OCI-LY3 (cell line): ENCODE data around the gene USPL1.
A peak's percentile ranks its signal among the peaks of the same experiment; 100 is the strongest.

Experiments used
- H2AFZ ChIP-seq: fragments of 200-600, 300-600 bp; shearing (Covaris generic); 2 replicates; pipeline ENCODE4 v1.6.0; 2014; ENCODE audit warnings: antibody characterized with exemption, low read depth, low read length
- H3K27ac ChIP-seq: fragments of 200-600, 300-600 bp; sonication (generic); 2 replicates; pipeline ENCODE4 v1.5.1; 2014; ENCODE audit warnings: mild to moderate bottlenecking, low read length, moderate library complexity, mixed read lengths
- H3K27me3 ChIP-seq: fragments of 200-600, 300-600 bp; sonication (generic); 2 replicates; pipeline ENCODE4 v1.6.1; 2014; ENCODE audit warnings: low read depth, low read length, mixed read lengths
- H3K36me3 ChIP-seq: fragments of 200-600, 300-600 bp; sonication (generic); replicated peaks from 2 replicates; pipeline ENCODE3; 2014; ENCODE audit warnings: low read depth, low read length, mixed read lengths
- H3K4me1 ChIP-seq: fragments of 300-600, 200-600 bp; sonication (generic); 2 replicates; pipeline ENCODE4 v1.6.1; 2014; ENCODE audit warnings: low read length, mixed read lengths
- H3K4me2 ChIP-seq: fragments of 200-600, 300-600 bp; sonication (generic); 2 replicates; pipeline ENCODE4 v1.6.1; 2014; ENCODE audit warnings: low read length, mixed read lengths
- H3K4me3 ChIP-seq: fragments of 300-600, 200-600 bp; sonication (generic); 2 replicates; pipeline ENCODE4 v1.5.1; 2014; ENCODE audit warnings: antibody characterized with exemption, mild to moderate bottlenecking, low read length, moderate library complexity
- H3K79me2 ChIP-seq: fragments of 300-600, 200-600 bp; shearing (Covaris generic); 2 replicates; pipeline ENCODE4 v1.6.1; 2014; ENCODE audit warnings: mild to moderate bottlenecking, low read length, mixed read lengths
- H3K9ac ChIP-seq: fragments of 300-600, 200-600 bp; shearing (Covaris generic); 2 replicates; pipeline ENCODE4 v1.6.0; 2014; ENCODE audit warnings: mild to moderate bottlenecking, low read length, moderate library complexity
- H3K9me3 ChIP-seq: fragments of 200-600, 300-600 bp; shearing (Covaris generic); 2 replicates; pipeline ENCODE4 v1.6.1; 2014; ENCODE audit warnings: low read length, mixed read lengths; ENCODE audit not compliant: insufficient read depth
- H4K20me1 ChIP-seq: fragments of 200-600, 300-600 bp; sonication (generic); 2 replicates; pipeline ENCODE4 v1.6.1; 2016; ENCODE audit warnings: low read length, mixed read lengths; ENCODE audit not compliant: insufficient read depth
- EZH2phosphoT487 ChIP-seq: fragments of 200-600 bp; shearing (Covaris generic); IDR thresholded peaks from 2 replicates; pipeline ENCODE4 v1.6.1; 2018; ENCODE audit warnings: antibody characterized with exemption, mixed run types, low read depth
- TF ChIP-seq, protein P1 (sequence below): fragments of 200-600, 300-600 bp; sonication (generic); IDR thresholded peaks from 2 replicates; pipeline ENCODE4 v1.5.1; 2014; ENCODE audit warnings: antibody characterized with exemption, low read length, low read depth

USPL1 gene

DNA sequence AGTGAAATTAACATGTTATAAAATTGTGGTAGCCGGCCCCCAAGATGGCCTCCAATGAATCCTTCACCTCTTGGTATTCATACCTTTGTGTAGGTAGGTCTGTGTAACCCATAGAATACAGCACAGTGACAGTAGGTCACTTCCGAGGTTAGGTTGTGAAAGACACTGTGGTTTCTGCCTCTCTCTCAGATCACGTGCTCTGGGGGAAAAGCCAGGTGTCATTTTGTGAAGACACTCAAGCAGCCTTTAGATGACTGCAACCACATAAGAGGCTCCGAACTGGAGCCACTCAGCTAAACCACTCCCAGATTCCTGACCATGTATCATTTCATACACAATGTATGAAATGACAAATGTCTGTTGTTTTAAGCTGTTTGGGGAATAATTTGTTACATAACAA, 9.8 kb upstream of the USPL1 start:
- TF ChIP-seq, protein P1, sequence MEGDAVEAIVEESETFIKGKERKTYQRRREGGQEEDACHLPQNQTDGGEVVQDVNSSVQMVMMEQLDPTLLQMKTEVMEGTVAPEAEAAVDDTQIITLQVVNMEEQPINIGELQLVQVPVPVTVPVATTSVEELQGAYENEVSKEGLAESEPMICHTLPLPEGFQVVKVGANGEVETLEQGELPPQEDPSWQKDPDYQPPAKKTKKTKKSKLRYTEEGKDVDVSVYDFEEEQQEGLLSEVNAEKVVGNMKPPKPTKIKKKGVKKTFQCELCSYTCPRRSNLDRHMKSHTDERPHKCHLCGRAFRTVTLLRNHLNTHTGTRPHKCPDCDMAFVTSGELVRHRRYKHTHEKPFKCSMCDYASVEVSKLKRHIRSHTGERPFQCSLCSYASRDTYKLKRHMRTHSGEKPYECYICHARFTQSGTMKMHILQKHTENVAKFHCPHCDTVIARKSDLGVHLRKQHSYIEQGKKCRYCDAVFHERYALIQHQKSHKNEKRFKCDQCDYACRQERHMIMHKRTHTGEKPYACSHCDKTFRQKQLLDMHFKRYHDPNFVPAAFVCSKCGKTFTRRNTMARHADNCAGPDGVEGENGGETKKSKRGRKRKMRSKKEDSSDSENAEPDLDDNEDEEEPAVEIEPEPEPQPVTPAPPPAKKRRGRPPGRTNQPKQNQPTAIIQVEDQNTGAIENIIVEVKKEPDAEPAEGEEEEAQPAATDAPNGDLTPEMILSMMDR, result no peak
- no peak for TF ChIP-seq EZH2phosphoT487
- no peaks in the 10 kb centered on the region for H3K79me2 ChIP-seq
- H4K20me1 ChIP-seq, result no peaks in the 10 kb centered on the region
- no peak overlapping the region for H3K9ac ChIP-seq
- H3K27ac ChIP-seq, result no peak overlapping the region
- no peaks in the 10 kb centered on the region for H3K9me3 ChIP-seq
- no peaks in the 10 kb centered on the region for H3K36me3 ChIP-seq
- H3K4me1 ChIP-seq, result peaks cover 32% of the 10 kb centered on the region
- no peaks in the 10 kb centered on the region for H3K27me3 ChIP-seq
- peak overlapping the region; percentile 26 for H3K4me3 ChIP-seq
- peak overlapping the region; percentile 54 for H3K4me2 ChIP-seq
- H2AFZ ChIP-seq, result no peak overlapping the region

DNA sequence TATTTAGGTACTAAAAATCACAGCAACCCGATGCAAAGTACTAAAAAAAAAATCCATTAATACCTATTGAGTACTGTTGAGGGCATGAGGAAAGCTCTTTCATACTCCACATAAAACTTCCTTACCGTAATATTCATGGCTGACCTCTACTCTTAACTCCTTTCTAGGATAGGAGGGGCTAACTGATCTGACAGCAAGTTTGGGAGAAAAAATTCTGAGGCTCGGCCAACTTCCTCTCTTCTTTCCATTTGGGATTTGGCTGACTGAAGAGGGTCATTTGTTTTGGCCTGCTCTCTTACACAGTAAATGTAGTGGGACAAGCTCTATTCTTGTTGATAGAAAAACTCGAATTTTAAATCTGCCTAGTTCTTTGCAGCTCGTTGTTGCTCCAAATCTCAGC, 9.4 kb upstream of the USPL1 start:
- no peaks in the 10 kb centered on the region for H3K27me3 ChIP-seq
- H3K79me2 ChIP-seq, result no peaks in the 10 kb centered on the region
- H3K36me3 ChIP-seq, result no peaks in the 10 kb centered on the region
- H3K4me2 ChIP-seq, result peak overlapping the region; percentile 54
- no peak overlapping the region for H3K27ac ChIP-seq
- TF ChIP-seq, protein P1, result no peak
- TF ChIP-seq EZH2phosphoT487, result no peak
- peak overlapping the region; percentile 26 for H3K4me3 ChIP-seq
- H3K4me1 ChIP-seq, result peaks cover 32% of the 10 kb centered on the region
- H4K20me1 ChIP-seq, result no peaks in the 10 kb centered on the region
- H3K9ac ChIP-seq, result no peak overlapping the region
- H2AFZ ChIP-seq, result no peak overlapping the region
- no peaks in the 10 kb centered on the region for H3K9me3 ChIP-seq

DNA sequence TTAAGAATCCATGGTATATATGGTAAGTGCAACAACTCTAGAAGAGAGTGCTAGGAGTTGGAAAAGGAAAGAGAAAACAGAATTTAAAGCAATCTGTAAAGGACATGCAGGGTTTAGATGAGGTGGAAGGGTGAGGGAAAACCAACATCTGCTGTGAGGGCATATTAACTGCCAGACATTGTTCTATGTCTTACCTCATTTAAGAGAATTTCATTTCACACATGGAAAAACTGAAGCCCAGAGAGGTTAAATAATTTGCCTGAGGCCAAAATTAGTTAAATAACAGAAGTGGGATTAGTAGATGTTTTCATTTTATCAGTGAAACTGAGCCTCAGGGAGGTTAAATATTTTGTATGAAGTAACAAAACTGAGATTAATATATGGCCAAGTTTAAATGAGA, 7.4 kb upstream of the USPL1 start:
- peaks cover 10% of the 10 kb centered on the region for H3K79me2 ChIP-seq
- H3K27me3 ChIP-seq, result no peaks in the 10 kb centered on the region
- no peak for TF ChIP-seq EZH2phosphoT487
- TF ChIP-seq, protein P1, result no peak
- H3K4me1 ChIP-seq, result peaks cover 35% of the 10 kb centered on the region
- peak overlapping the region; percentile 2; the same call in 1 of the 2 replicates for H3K9ac ChIP-seq
- no peak overlapping the region for H3K27ac ChIP-seq
- H3K9me3 ChIP-seq, result no peaks in the 10 kb centered on the region
- no peaks in the 10 kb centered on the region for H4K20me1 ChIP-seq
- no peaks in the 10 kb centered on the region for H3K36me3 ChIP-seq
- H3K4me3 ChIP-seq, result peak overlapping the region; percentile 18
- H3K4me2 ChIP-seq, result peak overlapping the region; percentile 60
- no peak overlapping the region for H2AFZ ChIP-seq

DNA sequence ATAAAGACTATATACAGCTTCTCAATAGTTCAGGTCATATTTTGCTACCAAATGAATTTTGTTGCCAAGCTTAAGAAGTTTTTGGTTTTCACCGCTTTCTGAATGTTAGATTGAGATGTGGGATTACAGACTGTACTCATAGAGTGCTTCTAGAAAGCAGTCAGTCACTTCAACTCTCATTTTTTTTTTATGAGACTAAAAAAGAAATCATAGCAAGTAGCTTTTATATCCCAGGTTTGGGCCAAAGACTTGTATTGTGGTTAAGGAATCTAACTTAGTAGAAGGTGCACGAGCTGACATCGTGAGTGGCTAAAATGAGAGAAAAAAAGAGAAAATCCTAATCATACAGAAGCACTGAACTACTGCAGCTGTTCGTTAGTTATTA, 2.2 kb upstream of the USPL1 start:
- no peaks in the 10 kb centered on the region for H3K27me3 ChIP-seq
- H3K9ac ChIP-seq, result peak overlapping the region; percentile 88
- peak overlapping the region; percentile 80 for H3K4me2 ChIP-seq
- TF ChIP-seq, protein P1, result no peak
- TF ChIP-seq EZH2phosphoT487, result no peak
- peaks cover 23% of the 10 kb centered on the region for H4K20me1 ChIP-seq
- H3K4me1 ChIP-seq, result peaks cover 33% of the 10 kb centered on the region
- no peaks in the 10 kb centered on the region for H3K36me3 ChIP-seq
- H3K79me2 ChIP-seq, result peaks cover 53% of the 10 kb centered on the region
- no peaks in the 10 kb centered on the region for H3K9me3 ChIP-seq
- H2AFZ ChIP-seq, result no peak overlapping the region
- peak overlapping the region; percentile 79 for H3K4me3 ChIP-seq
- peak overlapping the region; percentile 93 for H3K27ac ChIP-seq
